Mesenchymal stem cell (in vitro differentiated cells and primary cell): Measurements from ENCODE around the gene TUBGCP3.

Experiments
- DNase-seq: peaks from one replicate; pipeline ENCODE4 v3.0.0-alpha.2; 2013
- H2AFZ ChIP-seq: one replicate; pipeline ENCODE4 v1.6.1; 2013; ENCODE audit warnings: low read depth, mild to moderate bottlenecking, control low read depth, inconsistent platforms, low read length, moderate library complexity
- H2AK5ac ChIP-seq: 2 replicates; pipeline ENCODE4 v1.6.1; 2013; ENCODE audit warnings: low read length, moderate library complexity, mild to moderate bottlenecking, inconsistent platforms; ENCODE audit not compliant: severe bottlenecking
- H2BK120ac ChIP-seq: one replicate; pipeline ENCODE4 v1.6.1; 2013; ENCODE audit warnings: low read depth, mild to moderate bottlenecking, inconsistent platforms, low read length, moderate library complexity
- H2BK12ac ChIP-seq, 2 experiments: one replicate each; pipeline ENCODE4 v1.6.1; 2013; ENCODE audit warnings: inconsistent platforms in 2 of 2, low read length in 2 of 2, mild to moderate bottlenecking in 2 of 2, moderate library complexity in 2 of 2, control low read depth in 1 of 2
- H2BK15ac ChIP-seq: one replicate; pipeline ENCODE4 v1.6.1; 2013; ENCODE audit warnings: mild to moderate bottlenecking, low read depth, inconsistent platforms; ENCODE audit not compliant: poor library complexity, severe bottlenecking
- H2BK5ac ChIP-seq: 2 replicates; pipeline ENCODE4 v1.6.1; 2013; ENCODE audit warnings: low read depth, mild to moderate bottlenecking, low read length, control low read depth, inconsistent platforms; ENCODE audit not compliant: poor library complexity, severe bottlenecking
- H3K14ac ChIP-seq, 2 experiments: one replicate each; pipeline ENCODE4 v1.6.1; 2013; ENCODE audit warnings: inconsistent platforms in 2 of 2, low read length in 2 of 2, control low read depth in 1 of 2, mild to moderate bottlenecking in 1 of 2, moderate library complexity in 1 of 2
- H3K18ac ChIP-seq, 2 experiments: one replicate each; pipeline ENCODE4 v1.6.1; 2013; ENCODE audit warnings: inconsistent platforms in 2 of 2, low read length in 2 of 2, control low read depth in 1 of 2, low read depth in 1 of 2, mild to moderate bottlenecking in 1 of 2
- H3K23ac ChIP-seq, 2 experiments: one replicate each; pipeline ENCODE4 v1.6.1; 2013; ENCODE audit warnings: inconsistent platforms in 2 of 2, low read length in 2 of 2, mild to moderate bottlenecking in 2 of 2, moderate library complexity in 2 of 2, control low read depth in 1 of 2
- H3K27ac ChIP-seq: 2 replicates; pipeline ENCODE4 v1.5.1; 2013; ENCODE audit warnings: mild to moderate bottlenecking, moderate library complexity, low read length, control low read depth, inconsistent platforms; ENCODE audit not compliant: poor library complexity, severe bottlenecking
- H3K27me3 ChIP-seq, 2 experiments: 2 replicates each; pipeline versions ENCODE4 v1.6.1 to v1.7.0; 2013; ENCODE audit warnings: low read length in 2 of 2, mild to moderate bottlenecking in 2 of 2, moderate library complexity in 2 of 2, control low read depth in 1 of 2, inconsistent platforms in 1 of 2; ENCODE audit not compliant: control insufficient read depth in 1 of 2, insufficient read depth in 1 of 2
- H3K36me3 ChIP-seq, 2 experiments: 2 replicates each; pipeline versions ENCODE4 v1.6.1 to v1.7.0; 2013; ENCODE audit warnings: low read length in 2 of 2, control low read depth in 1 of 2, inconsistent platforms in 1 of 2, low read depth in 1 of 2, mild to moderate bottlenecking in 1 of 2; ENCODE audit not compliant: insufficient read depth in 2 of 2, control insufficient read depth in 1 of 2
- H3K4ac ChIP-seq, 2 experiments: one replicate each; pipeline ENCODE4 v1.6.1; 2013; ENCODE audit warnings: inconsistent platforms in 2 of 2, low read length in 2 of 2, mild to moderate bottlenecking in 2 of 2, moderate library complexity in 2 of 2, control low read depth in 1 of 2, low read depth in 1 of 2
- H3K4me1 ChIP-seq: 2 replicates; pipeline ENCODE4 v1.6.1; 2013; ENCODE audit warnings: low read depth, low read length, control low read depth; ENCODE audit not compliant: control insufficient read depth, insufficient read depth
- H3K4me2 ChIP-seq: 2 replicates; pipeline ENCODE4 v1.6.1; 2013; ENCODE audit warnings: low read length, mild to moderate bottlenecking, inconsistent platforms; ENCODE audit not compliant: poor library complexity, severe bottlenecking
- H3K4me3 ChIP-seq, 2 experiments: 2 replicates each; pipeline versions ENCODE4 v1.5.1 to v1.7.0; 2013; ENCODE audit warnings: low read length in 2 of 2, mild to moderate bottlenecking in 2 of 2, control low read depth in 1 of 2, low read depth in 1 of 2; ENCODE audit not compliant: insufficient read depth in 1 of 2
- H3K79me1 ChIP-seq: replicated peaks from 2 replicates; pipeline ENCODE4 v1.6.1; 2013; ENCODE audit warnings: mild to moderate bottlenecking, control low read depth, low read length, inconsistent platforms; ENCODE audit not compliant: poor library complexity, severe bottlenecking
- H3K9ac ChIP-seq: 2 replicates; pipeline ENCODE4 v1.7.0; 2013; ENCODE audit warnings: mild to moderate bottlenecking, low read length, moderate library complexity
- H3K9me3 ChIP-seq: 2 replicates; pipeline ENCODE4 v1.7.0; 2013; ENCODE audit warnings: mild to moderate bottlenecking, low read length; ENCODE audit not compliant: control insufficient read depth
- H4K8ac ChIP-seq: one replicate; pipeline ENCODE4 v1.6.1; 2013; ENCODE audit warnings: inconsistent platforms, mild to moderate bottlenecking, low read length, moderate library complexity
- H4K91ac ChIP-seq: one replicate; pipeline ENCODE4 v1.6.1; 2013; ENCODE audit warnings: mild to moderate bottlenecking, low read length, inconsistent platforms
- WGBS: methylation state at CpG from one replicate; pipeline ENCODE4 v1.1.7; 2013; ENCODE audit warnings: mixed read lengths; 5-methylcytosine and 5-hydroxymethylcytosine counted together

Gene TUBGCP3

GRCh38 chr13:112579310-112579843 lies 8.6 kb downstream of the TUBGCP3 start:
- no peak overlapping the region for H2BK15ac ChIP-seq
- no peak overlapping the region for H2AK5ac ChIP-seq
- H3K27me3 ChIP-seq, result no peaks in the 10 kb centered on the region
- H2BK12ac ChIP-seq, result peak overlapping the region in 1 of 2 experiments; percentile 78
- no peak overlapping the region for H3K9ac ChIP-seq
- H3K14ac ChIP-seq, result no peak overlapping the region
- H3K4me2 ChIP-seq, result no peak overlapping the region
- 98% methylated on average over 18 of the region's 18 CpGs for WGBS
- no peak overlapping the region for H4K91ac ChIP-seq
- H3K27ac ChIP-seq, result no peak overlapping the region
- H3K23ac ChIP-seq, result no peak overlapping the region
- H4K8ac ChIP-seq, result no peak overlapping the region
- peaks cover 33% of the 10 kb centered on the region for H3K79me1 ChIP-seq
- no peak overlapping the region for H3K4me3 ChIP-seq
- no peak overlapping the region for H3K18ac ChIP-seq
- no peak overlapping the region for H3K4ac ChIP-seq
- peaks cover 0 to 3% of the 10 kb centered on the region in 2 experiments for H3K36me3 ChIP-seq
- no peaks in the 10 kb centered on the region for H3K9me3 ChIP-seq
- no peak overlapping the region for H2BK5ac ChIP-seq
- DNase-seq, result no peak
- no peak overlapping the region for H2BK120ac ChIP-seq
- H2AFZ ChIP-seq, result no peak overlapping the region
- H3K4me1 ChIP-seq, result peaks cover 10% of the 10 kb centered on the region

GRCh38 chr13:112576768-112577167 lies 11.2 kb downstream of the TUBGCP3 start:
- H3K27me3 ChIP-seq, result no peaks in the 10 kb centered on the region
- no peak overlapping the region for H2BK15ac ChIP-seq
- H3K36me3 ChIP-seq, result no peaks in the 10 kb centered on the region
- H2BK12ac ChIP-seq, result no peak overlapping the region
- peaks cover 35% of the 10 kb centered on the region for H3K79me1 ChIP-seq
- H3K9ac ChIP-seq, result no peak overlapping the region
- H2AK5ac ChIP-seq, result no peak overlapping the region
- H3K4me2 ChIP-seq, result no peak overlapping the region
- no peak overlapping the region for H4K91ac ChIP-seq
- H3K4me3 ChIP-seq, result no peak overlapping the region
- no peak overlapping the region for H3K23ac ChIP-seq
- DNase-seq, result no peak
- H2BK5ac ChIP-seq, result no peak overlapping the region
- no peak overlapping the region for H3K27ac ChIP-seq
- no peak overlapping the region for H4K8ac ChIP-seq
- H3K14ac ChIP-seq, result no peak overlapping the region
- H2BK120ac ChIP-seq, result no peak overlapping the region
- peaks cover 9% of the 10 kb centered on the region for H3K4me1 ChIP-seq
- no peak overlapping the region for H3K18ac ChIP-seq
- no peak overlapping the region for H2AFZ ChIP-seq
- no peak overlapping the region for H3K4ac ChIP-seq
- no peaks in the 10 kb centered on the region for H3K9me3 ChIP-seq

DNA sequence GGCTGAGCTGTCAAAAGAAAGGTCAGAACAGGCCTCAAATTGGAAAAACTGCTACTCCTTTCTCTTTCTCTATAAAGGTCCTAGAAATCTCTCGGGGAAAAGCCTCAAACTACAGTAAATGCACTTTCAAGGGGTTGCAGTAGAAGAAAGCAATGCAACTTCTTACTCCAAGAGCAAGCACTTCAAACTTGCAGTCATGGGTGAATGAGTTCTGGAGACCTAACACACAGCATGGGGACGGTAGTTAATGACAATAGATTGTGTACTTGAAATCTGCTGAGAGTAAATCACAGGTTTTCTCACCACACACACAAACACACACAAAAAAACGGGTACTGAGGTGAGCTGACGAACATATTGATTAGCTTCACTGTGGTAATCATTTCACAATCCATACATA lies 11.8 kb downstream of the TUBGCP3 start:
- no peak overlapping the region for H2AK5ac ChIP-seq
- H3K79me1 ChIP-seq, result peaks cover 35% of the 10 kb centered on the region
- no peak overlapping the region for H2BK15ac ChIP-seq
- DNase-seq, result no peak
- no peak overlapping the region for H2BK12ac ChIP-seq
- no peaks in the 10 kb centered on the region for H3K36me3 ChIP-seq
- H3K18ac ChIP-seq, result no peak overlapping the region
- H4K8ac ChIP-seq, result no peak overlapping the region
- peaks cover 9% of the 10 kb centered on the region for H3K4me1 ChIP-seq
- no peak overlapping the region for H3K9ac ChIP-seq
- H3K27ac ChIP-seq, result no peak overlapping the region
- H3K4me2 ChIP-seq, result no peak overlapping the region
- no peak overlapping the region for H3K4me3 ChIP-seq
- H2AFZ ChIP-seq, result no peak overlapping the region
- no peaks in the 10 kb centered on the region for H3K9me3 ChIP-seq
- no peak overlapping the region for H2BK5ac ChIP-seq
- no peak overlapping the region for H3K14ac ChIP-seq
- WGBS, result 92% methylated on average over 2 of the region's 4 CpGs
- no peak overlapping the region for H4K91ac ChIP-seq
- no peaks in the 10 kb centered on the region for H3K27me3 ChIP-seq
- no peak overlapping the region for H3K23ac ChIP-seq
- no peak overlapping the region for H3K4ac ChIP-seq
- H2BK120ac ChIP-seq, result no peak overlapping the region

DNA sequence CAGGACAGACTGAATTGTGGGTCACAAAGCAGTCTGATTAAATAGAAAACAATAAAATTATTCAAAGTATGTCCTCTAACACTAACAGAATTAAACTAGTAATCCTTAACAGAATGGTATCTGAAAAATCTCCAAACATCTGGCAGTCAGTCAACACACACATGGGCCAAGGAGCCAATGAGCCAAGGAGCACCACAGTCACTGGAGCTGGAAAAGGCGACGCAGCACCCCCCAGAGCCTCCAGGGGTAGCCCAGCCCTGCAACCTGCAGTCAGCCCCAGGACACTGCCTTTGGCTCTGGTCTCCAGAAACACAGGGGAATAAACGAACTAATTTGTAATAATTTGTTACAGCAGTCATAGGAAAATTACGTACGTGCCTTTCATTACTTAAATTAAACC lies 12.3 kb downstream of the TUBGCP3 start:
- Histone ChIP-seq H3K4me3 (no peak overlapping the region), H3K9ac (peak overlapping the region; percentile 21), H4K91ac (no peak overlapping the region), H2AK5ac (no peak overlapping the region), H2BK120ac (no peak overlapping the region), H3K27ac (no peak overlapping the region), H2BK5ac (no peak overlapping the region), H3K79me1 (peaks cover 35% of the 10 kb centered on the region), H3K27me3 (no peaks in the 10 kb centered on the region), H2BK15ac (no peak overlapping the region), H3K36me3 (no peaks in the 10 kb centered on the region), H3K4me2 (no peak overlapping the region), H3K4me1 (peaks cover 7% of the 10 kb centered on the region), H3K9me3 (no peaks in the 10 kb centered on the region), H2BK12ac (no peak overlapping the region), H3K4ac (no peak overlapping the region), H3K23ac (no peak overlapping the region), H2AFZ (no peak overlapping the region), H3K18ac (no peak overlapping the region), H4K8ac (no peak overlapping the region), H3K14ac (no peak overlapping the region)
- no peak for DNase-seq
- WGBS, result 84% methylated on average over 2 of the region's 5 CpGs
